ENCODE measurements around the gene FSTL4. TPM values are rescaled to one million over a fixed set of nuclear protein-coding genes. Genes with fewer than 3 reads are reported as not detected.

Gene FSTL4
- total RNA-seq, 1 donor from 2014 or later, result 0.67 TPM

GRCh38 chr5:133471699-133472098 is 140.6 kb downstream of the FSTL4 start:
- Histone ChIP-seq H3K9me3 (no peaks in the 10 kb centered on the region), H3K27me3 (no peaks in the 10 kb centered on the region), H3K36me3 (no peaks in the 10 kb centered on the region), H3K4me1 (no peaks in the 10 kb centered on the region), H3K27ac (no peak overlapping the region), H3K4me3 (no peak overlapping the region)
- TF ChIP-seq CTCF (IDR thresholded peaks at IDR 0.05), result no peak
- no peak for DNase-seq
- intact Hi-C loops (cut with DNase I), result no loop called here
- ATAC-seq, result no peak

GRCh38 chr5:133470841-133471240 is 141.5 kb downstream of the FSTL4 start:
- Histone ChIP-seq H3K27me3 (no peaks in the 10 kb centered on the region), H3K36me3 (no peaks in the 10 kb centered on the region), H3K4me1 (no peaks in the 10 kb centered on the region), H3K4me3 (no peak overlapping the region), H3K27ac (no peak overlapping the region), H3K9me3 (no peaks in the 10 kb centered on the region)
- DNase-seq (no peak), ATAC-seq (no peak)
- TF ChIP-seq CTCF (IDR thresholded peaks at IDR 0.05), result no peak
- intact Hi-C loops (cut with DNase I), result no loop called here

GRCh38 chr5:133469846-133470245 is 142.5 kb downstream of the FSTL4 start:
- Histone ChIP-seq H3K27me3 (no peaks in the 10 kb centered on the region), H3K36me3 (no peaks in the 10 kb centered on the region), H3K4me3 (no peak overlapping the region), H3K4me1 (no peaks in the 10 kb centered on the region), H3K27ac (no peak overlapping the region), H3K9me3 (no peaks in the 10 kb centered on the region)
- TF ChIP-seq CTCF (IDR thresholded peaks at IDR 0.05), result no peak
- no peak for ATAC-seq
- intact Hi-C loops (cut with DNase I), result no loop called here
- DNase-seq, result no peak

GRCh38 chr5:133469252-133469651 is 143.1 kb downstream of the FSTL4 start:
- Histone ChIP-seq H3K9me3 (no peaks in the 10 kb centered on the region), H3K36me3 (no peaks in the 10 kb centered on the region), H3K4me1 (no peaks in the 10 kb centered on the region), H3K27me3 (no peaks in the 10 kb centered on the region), H3K27ac (no peak overlapping the region), H3K4me3 (no peak overlapping the region)
- no peak for TF ChIP-seq CTCF (IDR thresholded peaks at IDR 0.05)
- intact Hi-C loops (cut with DNase I), result no loop called here
- ATAC-seq (no peak), DNase-seq (no peak)

- TF ChIP-seq CTCF (IDR thresholded peaks at IDR 0.05), result no peak
- H3K4me3 ChIP-seq, result no peak overlapping the region
- no peaks in the 10 kb centered on the region for H3K36me3 ChIP-seq
- H3K27me3 ChIP-seq, result no peaks in the 10 kb centered on the region
- DNase-seq (no peak), ATAC-seq (no peak)
- intact Hi-C loops (cut with DNase I), result no loop called here
- H3K4me1 ChIP-seq, result no peaks in the 10 kb centered on the region
- no peaks in the 10 kb centered on the region for H3K9me3 ChIP-seq
- no peak overlapping the region for H3K27ac ChIP-seq
These were observed 143.7 kb downstream of the FSTL4 start for GRCh38 chr5:133468596-133468995.

- ATAC-seq (no peak), DNase-seq (no peak)
- Histone ChIP-seq H3K27ac (no peak overlapping the region), H3K9me3 (no peaks in the 10 kb centered on the region), H3K4me3 (no peak overlapping the region), H3K36me3 (no peaks in the 10 kb centered on the region), H3K27me3 (no peaks in the 10 kb centered on the region), H3K4me1 (no peaks in the 10 kb centered on the region)
- intact Hi-C loops (cut with DNase I), result no loop called here
- TF ChIP-seq CTCF (IDR thresholded peaks at IDR 0.05), result no peak
These were observed 144.4 kb downstream of the FSTL4 start for GRCh38 chr5:133467826-133468463.
